Ectodermal cell (in vitro differentiated cells): Measurements from ENCODE around the gene PTGR3.

Experiments used
- H3K27ac ChIP-seq: 2 replicates; pipeline ENCODE4 v1.7.0; 2013; ENCODE audit warnings: mild to moderate bottlenecking, low read depth, low read length; ENCODE audit not compliant: insufficient read depth, poor library complexity, severe bottlenecking
- H3K27me3 ChIP-seq: 2 replicates; pipeline ENCODE4 v1.7.0; 2013; ENCODE audit warnings: mild to moderate bottlenecking, low read length; ENCODE audit not compliant: insufficient read depth, control insufficient read depth, poor library complexity, severe bottlenecking
- H3K36me3 ChIP-seq: one replicate; pipeline ENCODE4 v1.7.0; 2013; ENCODE audit warnings: low read length; ENCODE audit not compliant: control insufficient read depth, insufficient read depth
- H3K4me1 ChIP-seq: one replicate; pipeline ENCODE4 v1.7.0; 2013; ENCODE audit warnings: low read length; ENCODE audit not compliant: control insufficient read depth, insufficient read depth
- H3K4me3 ChIP-seq: 2 replicates; pipeline ENCODE4 v1.7.0; 2013; ENCODE audit warnings: low read depth, low read length, control low read depth; ENCODE audit not compliant: insufficient read depth
- H3K9me3 ChIP-seq: 2 replicates; pipeline ENCODE4 v1.7.0; 2013; ENCODE audit warnings: mild to moderate bottlenecking, low read length, moderate library complexity; ENCODE audit not compliant: control insufficient read depth
- WGBS, 2 experiments: methylation state at CpG; one replicate each; pipeline ENCODE4 v1.1.7; 2013; ENCODE audit warnings: missing lambda C conversion rate in 2 of 2; 5-methylcytosine and 5-hydroxymethylcytosine counted together

The PTGR3 gene

GRCh38 chr18:75160364-75160763, 48.6 kb downstream of the PTGR3 start:
- WGBS, 2 experiments = 73 to 81% methylated on average over 12 to 13 of the region's 13 CpGs
- no peaks in the 10 kb centered on the region for H3K9me3 ChIP-seq
- H3K36me3 ChIP-seq = no peaks in the 10 kb centered on the region
- H3K27ac ChIP-seq = no peak overlapping the region
- no peak overlapping the region for H3K4me3 ChIP-seq
- no peaks in the 10 kb centered on the region for H3K27me3 ChIP-seq
- H3K4me1 ChIP-seq = peaks cover 12% of the 10 kb centered on the region

DNA sequence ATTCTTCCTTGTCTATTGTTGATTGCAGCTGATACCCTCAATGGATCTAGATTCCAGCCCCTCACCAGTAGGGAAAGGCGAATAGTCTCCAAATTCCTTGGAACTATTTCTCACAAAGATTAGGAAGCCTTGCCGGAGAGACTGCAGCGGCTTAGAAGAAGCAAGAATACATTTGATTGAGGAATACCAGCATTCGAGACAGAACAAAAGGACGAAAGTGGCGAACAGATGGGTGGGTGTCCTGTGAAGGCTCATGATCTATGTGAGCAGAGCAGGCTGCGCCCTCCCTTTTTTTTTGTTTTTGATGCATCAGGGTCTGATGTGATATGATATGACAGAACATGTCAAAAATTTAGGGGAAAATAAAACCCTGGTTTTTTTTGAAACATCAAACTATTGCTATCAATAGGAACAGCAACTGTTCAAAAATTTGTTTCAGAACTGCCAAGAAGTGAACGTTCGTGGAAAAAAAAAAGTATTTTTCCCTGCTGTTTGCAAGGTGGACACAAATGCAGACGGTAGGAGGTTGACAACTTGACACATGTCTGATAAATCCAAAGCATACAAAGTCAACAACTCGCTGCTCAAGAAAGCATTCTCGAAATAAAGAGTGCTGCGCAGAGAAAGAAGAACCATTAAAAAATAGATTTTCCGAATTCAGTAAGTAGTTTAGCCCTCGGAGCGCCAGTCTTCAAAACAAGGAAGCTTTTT, 49.1 kb downstream of the PTGR3 start:
- Histone ChIP-seq H3K4me3 (no peak overlapping the region), H3K4me1 (peaks cover 12% of the 10 kb centered on the region), H3K36me3 (no peaks in the 10 kb centered on the region), H3K9me3 (no peaks in the 10 kb centered on the region), H3K27ac (no peak overlapping the region), H3K27me3 (no peaks in the 10 kb centered on the region)
- 84 to 90% methylated on average over 16 of the region's 16 CpGs for WGBS, 2 experiments

DNA sequence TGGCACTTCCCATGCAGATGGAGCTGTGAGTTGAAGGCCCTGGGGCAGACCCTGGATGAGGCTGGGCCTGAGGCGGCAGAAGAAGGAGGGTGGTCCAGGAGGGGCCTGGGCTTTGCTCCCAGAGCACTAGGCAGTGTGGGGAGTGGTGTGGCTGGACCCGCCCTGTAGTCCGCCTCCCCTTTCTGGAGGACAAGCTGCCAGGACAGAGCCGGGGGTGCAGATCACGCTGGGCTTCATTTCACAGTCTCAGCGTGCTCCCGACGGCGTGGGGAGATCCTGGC, 49.8 kb downstream of the PTGR3 start:
- peaks cover 12% of the 10 kb centered on the region for H3K4me1 ChIP-seq
- no peaks in the 10 kb centered on the region for H3K27me3 ChIP-seq
- no peaks in the 10 kb centered on the region for H3K36me3 ChIP-seq
- no peak overlapping the region for H3K27ac ChIP-seq
- no peak overlapping the region for H3K4me3 ChIP-seq
- no peaks in the 10 kb centered on the region for H3K9me3 ChIP-seq
- 86 to 89% methylated on average over 9 of the region's 9 CpGs for WGBS, 2 experiments
